KBM-7 (cell line): ENCODE measurements around the gene RUFY3.
"Not testable (repeated sequence)": the region's sequence is repeated elsewhere in the genome, so short reads cannot be mapped to it uniquely, and the experiment has no call there.

Experiments used
- DNase-seq: peaks from one replicate; pipeline ENCODE4 v3.0.0-alpha.2; 2015
- in situ Hi-C: fragments of 300-500 bp; cut with MboI; formaldehyde crosslinking; loops from 2 replicates; pipeline ENCODE4 v1.14.3; 2020; ENCODE audit warnings: low sequenced_read_pairs, low pct_unique_long_range_greater_than_20kb, mixed read lengths

Gene RUFY3

GRCh38 chr4:70704931-70705182, 16.9 kb upstream of the RUFY3 start:
- no peak for DNase-seq
- in situ Hi-C loops: no loop called here

GRCh38 chr4:70705183-70706043, 16.4 kb upstream of the RUFY3 start:
- in situ Hi-C loops: no loop called here

GRCh38 chr4:70706044-70706461, 15.7 kb upstream of the RUFY3 start:
- DNase-seq: no peak

More at GRCh38 chr4:70705183-70706043, 16.4 kb upstream of the RUFY3 start:
- DNase-seq: peak; percentile 81

GRCh38 chr4:70706516-70706915, 15.2 kb upstream of the RUFY3 start:
- peak; percentile 25 for DNase-seq
- in situ Hi-C loops: no loop called here

More at GRCh38 chr4:70706044-70706461, 15.7 kb upstream of the RUFY3 start:
- in situ Hi-C loops: no loop called here

- no peak for DNase-seq
- in situ Hi-C loops: no loop called here
Observed at GRCh38 chr4:70709611-70710205, 12.1 kb upstream of the RUFY3 start.

- DNase-seq: no peak
- in situ Hi-C loops: no loop called here
Observed at GRCh38 chr4:70711599-70711998, 10.2 kb upstream of the RUFY3 start.

GRCh38 chr4:70712150-70712549, 9.6 kb upstream of the RUFY3 start:
- in situ Hi-C loops: no loop called here
- no peak for DNase-seq

GRCh38 chr4:70712604-70713452, 8.9 kb upstream of the RUFY3 start:
- in situ Hi-C loops: no loop called here
- no peak for DNase-seq

GRCh38 chr4:70713453-70714078, 8.2 kb upstream of the RUFY3 start:
- in situ Hi-C loops: no loop called here
- peak; percentile 60 for DNase-seq

- in situ Hi-C loops: no loop called here
- DNase-seq: no peak
Observed at GRCh38 chr4:70714079-70714887, 7.5 kb upstream of the RUFY3 start.

- in situ Hi-C loops: no loop called here
- no peak for DNase-seq
Observed at GRCh38 chr4:70715097-70715496, 6.7 kb upstream of the RUFY3 start.

GRCh38 chr4:70718811-70719604, 2.8 kb upstream of the RUFY3 start:
- in situ Hi-C loops: no loop called here
- DNase-seq: no peak

- in situ Hi-C loops: no loop called here
- no peak for DNase-seq
Observed at GRCh38 chr4:70722199-70722791, 531 bp downstream of the RUFY3 start.

GRCh38 chr4:70724463-70724862, 2.7 kb downstream of the RUFY3 start:
- in situ Hi-C loops: no loop called here
- no peak for DNase-seq

- in situ Hi-C loops: no loop called here
- no peak for DNase-seq
Observed at GRCh38 chr4:70725633-70726032, 3.9 kb downstream of the RUFY3 start.

- in situ Hi-C loops, DNase-seq: not testable (repeated sequence)
Observed at GRCh38 chr4:70726515-70726914, 4.8 kb downstream of the RUFY3 start.

- DNase-seq: no peak
- in situ Hi-C loops: no loop called here
Observed at GRCh38 chr4:70728091-70728490, 6.3 kb downstream of the RUFY3 start.

GRCh38 chr4:70732878-70733277, 11.1 kb downstream of the RUFY3 start:
- DNase-seq, in situ Hi-C loops: not testable (repeated sequence)
